ENCODE results near the gene SLC12A4. TPM values are rescaled to one million over a fixed set of nuclear protein-coding genes. Genes with fewer than 3 reads are reported as not detected.
A peak's percentile ranks its signal among the peaks of the same experiment; 100 is the strongest.

Gene SLC12A4
- total RNA-seq, 1 donor from 2014 or later: 117 TPM

DNA sequence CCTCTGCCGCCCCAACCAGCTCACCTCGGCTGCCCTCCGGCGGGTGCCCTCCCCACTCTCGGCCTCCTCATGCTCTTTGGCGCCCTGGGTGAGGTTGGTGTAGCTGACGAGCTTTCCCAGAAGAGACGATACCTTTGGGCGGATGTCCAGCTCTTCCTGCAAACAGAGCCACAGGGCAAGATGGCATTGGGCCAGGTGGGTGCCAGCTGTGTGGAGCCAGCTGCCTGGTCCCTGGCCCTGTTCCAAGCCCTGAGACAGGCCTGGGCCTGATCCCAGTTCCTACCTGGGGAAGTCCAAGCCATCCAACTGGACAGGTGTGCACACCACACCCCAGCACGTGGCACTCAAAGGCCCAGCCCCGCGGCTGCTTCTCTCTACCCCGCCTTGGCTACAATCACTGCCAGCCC lies 6.9 kb downstream of the SLC12A4 start:
- DNase-seq (ENCODE audit: low spot score): peak; percentile 67
- H3K9me3 Mint-ChIP-seq (ENCODE audit: low read depth): no peaks in the 10 kb centered on the region
- H3K36me3 Mint-ChIP-seq (ENCODE audit: low read depth): peaks cover 37% of the 10 kb centered on the region
- H3K4me3 Mint-ChIP-seq (ENCODE audit: unreplicated experiment): no peak overlapping the region
- H3K27me3 Mint-ChIP-seq (ENCODE audit: low read depth): no peaks in the 10 kb centered on the region
- no peak overlapping the region for H3K27ac Mint-ChIP-seq (ENCODE audit: unreplicated experiment)
- H3K4me1 Mint-ChIP-seq (ENCODE audit: low read depth): peaks cover 61% of the 10 kb centered on the region
- TF ChIP-seq, protein P1, sequence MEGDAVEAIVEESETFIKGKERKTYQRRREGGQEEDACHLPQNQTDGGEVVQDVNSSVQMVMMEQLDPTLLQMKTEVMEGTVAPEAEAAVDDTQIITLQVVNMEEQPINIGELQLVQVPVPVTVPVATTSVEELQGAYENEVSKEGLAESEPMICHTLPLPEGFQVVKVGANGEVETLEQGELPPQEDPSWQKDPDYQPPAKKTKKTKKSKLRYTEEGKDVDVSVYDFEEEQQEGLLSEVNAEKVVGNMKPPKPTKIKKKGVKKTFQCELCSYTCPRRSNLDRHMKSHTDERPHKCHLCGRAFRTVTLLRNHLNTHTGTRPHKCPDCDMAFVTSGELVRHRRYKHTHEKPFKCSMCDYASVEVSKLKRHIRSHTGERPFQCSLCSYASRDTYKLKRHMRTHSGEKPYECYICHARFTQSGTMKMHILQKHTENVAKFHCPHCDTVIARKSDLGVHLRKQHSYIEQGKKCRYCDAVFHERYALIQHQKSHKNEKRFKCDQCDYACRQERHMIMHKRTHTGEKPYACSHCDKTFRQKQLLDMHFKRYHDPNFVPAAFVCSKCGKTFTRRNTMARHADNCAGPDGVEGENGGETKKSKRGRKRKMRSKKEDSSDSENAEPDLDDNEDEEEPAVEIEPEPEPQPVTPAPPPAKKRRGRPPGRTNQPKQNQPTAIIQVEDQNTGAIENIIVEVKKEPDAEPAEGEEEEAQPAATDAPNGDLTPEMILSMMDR (IDR thresholded peaks at IDR 0.05): no peak

DNA sequence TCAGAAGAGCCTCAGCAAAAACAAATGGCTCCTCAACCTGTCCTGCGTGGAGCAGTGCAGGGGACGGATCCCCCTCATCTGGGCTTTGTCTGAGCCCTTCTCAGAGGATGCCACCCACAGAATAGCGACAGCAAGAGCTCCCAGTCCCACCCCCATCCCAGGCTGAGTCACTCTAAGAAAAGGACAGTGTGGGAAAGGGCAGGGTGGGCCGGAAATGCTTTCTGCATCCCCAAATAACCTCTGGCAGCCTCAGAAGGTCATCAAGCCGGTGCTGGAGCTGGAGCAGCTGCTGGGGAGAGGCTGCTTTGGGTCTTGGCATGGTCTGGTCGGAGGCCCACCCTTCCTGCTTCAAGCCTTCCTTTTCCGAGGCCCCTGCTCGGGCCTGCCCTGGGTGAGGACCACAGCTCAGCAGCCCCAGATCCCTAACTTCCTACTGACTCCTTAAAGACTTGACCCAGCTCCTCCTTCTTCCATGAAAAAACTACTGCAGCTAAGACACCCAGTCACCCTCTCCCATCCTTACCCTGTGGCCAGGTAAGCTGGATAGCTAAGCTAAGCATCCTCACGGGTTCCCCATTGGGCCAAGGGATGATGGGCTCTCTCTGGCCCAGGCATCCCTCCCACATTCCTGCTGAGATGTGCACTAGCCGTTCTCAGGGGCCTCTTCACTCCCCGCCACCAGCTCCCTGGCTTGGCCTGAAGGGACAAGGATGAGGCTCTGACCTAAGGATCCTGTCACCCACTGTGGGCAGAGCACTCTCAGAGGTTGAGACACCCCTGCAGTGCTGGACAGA lies 8.7 kb downstream of the SLC12A4 start:
- DNase-seq (ENCODE audit: low spot score): peak; percentile 69
- Mint-ChIP-seq H3K4me1 (ENCODE audit: low read depth) (peaks cover 42% of the 10 kb centered on the region), H3K4me3 (ENCODE audit: unreplicated experiment) (peak overlapping the region; percentile 31), H3K9me3 (ENCODE audit: low read depth) (no peaks in the 10 kb centered on the region), H3K27ac (ENCODE audit: unreplicated experiment) (peak overlapping the region; percentile 45), H3K27me3 (ENCODE audit: low read depth) (no peaks in the 10 kb centered on the region), H3K36me3 (ENCODE audit: low read depth) (peaks cover 41% of the 10 kb centered on the region)
- TF ChIP-seq, protein P1 (IDR thresholded peaks at IDR 0.05): no peak

DNA sequence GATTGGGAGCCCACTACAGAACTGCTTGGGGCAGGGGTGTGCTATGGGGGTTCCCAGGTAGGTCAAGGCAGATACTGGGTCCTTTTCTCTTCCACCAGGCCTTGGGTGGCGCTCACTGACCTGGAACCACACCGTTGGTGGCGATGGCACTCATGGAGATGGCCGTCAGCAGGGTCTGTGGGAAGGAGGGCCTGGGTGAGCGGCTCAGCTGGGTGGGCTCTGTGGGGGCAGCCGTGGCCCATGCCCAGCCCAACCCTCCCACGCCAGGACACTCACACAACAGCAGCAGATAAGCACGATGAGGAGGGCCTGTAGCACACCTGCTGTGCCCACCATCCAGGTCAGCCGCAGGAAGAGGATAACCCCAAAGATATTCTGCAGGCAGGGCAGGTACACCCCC lies 10.8 kb downstream of the SLC12A4 start:
- TF ChIP-seq, protein P1 (IDR thresholded peaks at IDR 0.05): no peak
- Mint-ChIP-seq H3K27me3 (ENCODE audit: low read depth) (no peaks in the 10 kb centered on the region), H3K27ac (ENCODE audit: unreplicated experiment) (no peak overlapping the region), H3K36me3 (ENCODE audit: low read depth) (peaks cover 38% of the 10 kb centered on the region), H3K4me1 (ENCODE audit: low read depth) (peaks cover 32% of the 10 kb centered on the region), H3K4me3 (ENCODE audit: unreplicated experiment) (no peak overlapping the region), H3K9me3 (ENCODE audit: low read depth) (no peaks in the 10 kb centered on the region)
- DNase-seq (ENCODE audit: low spot score): no peak

DNA sequence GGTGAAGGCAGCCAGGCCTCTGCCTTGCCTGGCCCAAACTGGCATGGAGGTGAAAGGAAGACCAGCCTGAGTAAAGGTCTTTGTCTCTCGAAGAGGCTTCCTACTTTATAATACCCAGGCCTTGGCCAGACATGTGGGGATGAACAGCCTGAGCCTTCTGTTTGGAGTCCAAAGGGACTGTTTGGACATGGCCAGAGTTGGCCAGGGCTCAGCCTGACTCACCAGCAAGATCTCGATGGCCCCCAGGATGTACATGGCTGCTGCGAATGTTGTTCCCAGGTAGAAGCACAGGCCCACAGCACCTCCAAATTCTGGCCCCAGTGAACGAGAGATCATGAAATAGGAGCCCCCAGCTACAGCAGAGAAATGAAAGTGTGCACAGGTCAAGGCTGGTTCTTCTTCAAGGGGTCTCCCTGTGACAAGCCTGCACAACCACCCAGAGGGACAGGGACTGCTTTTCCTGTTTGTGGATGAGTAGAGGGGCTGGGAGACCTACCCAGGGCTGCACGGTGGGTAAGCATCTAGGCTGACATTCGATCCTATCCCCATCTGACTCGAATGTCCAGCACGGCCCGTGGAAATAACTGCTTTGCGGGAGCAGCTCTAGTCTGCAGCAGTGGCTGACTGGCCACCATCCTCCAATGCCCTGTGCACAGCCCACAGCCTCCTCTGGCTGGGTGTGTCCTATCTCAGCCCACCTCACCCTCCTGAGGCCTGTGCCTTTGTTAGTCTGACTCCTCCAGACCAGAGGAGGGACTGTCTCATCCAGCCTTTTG lies 13.8 kb downstream of the SLC12A4 start:
- Mint-ChIP-seq H3K36me3 (ENCODE audit: low read depth) (peaks cover 29% of the 10 kb centered on the region), H3K9me3 (ENCODE audit: low read depth) (no peaks in the 10 kb centered on the region), H3K4me3 (ENCODE audit: unreplicated experiment) (no peak overlapping the region), H3K27ac (ENCODE audit: unreplicated experiment) (peak overlapping the region; percentile 32), H3K27me3 (ENCODE audit: low read depth) (no peaks in the 10 kb centered on the region), H3K4me1 (ENCODE audit: low read depth) (peaks cover 5% of the 10 kb centered on the region)
- TF ChIP-seq, protein P1 (IDR thresholded peaks at IDR 0.05): no peak
- no peak for DNase-seq (ENCODE audit: low spot score)

DNA sequence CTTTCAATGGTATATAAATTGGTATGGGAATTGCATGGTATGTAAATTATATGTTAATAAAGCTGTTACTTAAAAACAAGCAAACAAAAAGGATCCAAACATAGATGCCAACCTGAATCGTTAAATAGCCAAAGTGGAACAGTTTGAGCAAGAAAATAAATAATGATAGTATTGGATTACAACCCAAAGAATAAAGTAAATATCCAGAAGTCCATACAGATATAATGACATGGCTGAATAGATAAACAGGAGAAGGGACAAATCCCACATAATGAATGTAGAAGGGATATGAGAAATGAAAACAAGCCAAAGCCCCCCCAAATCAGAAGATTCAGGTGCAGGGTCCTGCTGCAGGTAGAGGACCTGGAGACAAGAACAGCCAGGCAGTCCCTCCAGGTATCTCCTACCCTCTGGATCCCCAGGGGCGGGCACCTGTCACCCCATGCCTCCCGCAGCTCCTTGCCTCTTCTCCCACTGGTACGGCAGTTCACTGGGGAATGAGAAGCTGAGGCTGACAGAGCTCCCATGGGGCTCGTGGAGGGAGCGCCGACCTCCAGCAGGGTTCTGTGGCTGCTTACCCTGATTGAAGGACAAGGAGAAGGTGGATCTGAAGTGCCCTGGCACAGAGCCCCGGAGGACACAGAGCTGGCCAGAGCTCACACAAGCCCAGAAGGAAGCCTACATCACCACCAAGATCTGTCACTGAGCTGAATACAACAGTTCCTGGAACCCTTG lies 14.6 kb downstream of the SLC12A4 start:
- H3K27ac Mint-ChIP-seq (ENCODE audit: unreplicated experiment): peak overlapping the region; percentile 32
- H3K36me3 Mint-ChIP-seq (ENCODE audit: low read depth): peaks cover 29% of the 10 kb centered on the region
- no peaks in the 10 kb centered on the region for H3K9me3 Mint-ChIP-seq (ENCODE audit: low read depth)
- TF ChIP-seq, protein P1 (IDR thresholded peaks at IDR 0.05): no peak
- no peak for DNase-seq (ENCODE audit: low spot score)
- no peaks in the 10 kb centered on the region for H3K4me1 Mint-ChIP-seq (ENCODE audit: low read depth)
- H3K27me3 Mint-ChIP-seq (ENCODE audit: low read depth): no peaks in the 10 kb centered on the region
- H3K4me3 Mint-ChIP-seq (ENCODE audit: unreplicated experiment): no peak overlapping the region
